ENCODE measurements around the gene CLTB.

DNA sequence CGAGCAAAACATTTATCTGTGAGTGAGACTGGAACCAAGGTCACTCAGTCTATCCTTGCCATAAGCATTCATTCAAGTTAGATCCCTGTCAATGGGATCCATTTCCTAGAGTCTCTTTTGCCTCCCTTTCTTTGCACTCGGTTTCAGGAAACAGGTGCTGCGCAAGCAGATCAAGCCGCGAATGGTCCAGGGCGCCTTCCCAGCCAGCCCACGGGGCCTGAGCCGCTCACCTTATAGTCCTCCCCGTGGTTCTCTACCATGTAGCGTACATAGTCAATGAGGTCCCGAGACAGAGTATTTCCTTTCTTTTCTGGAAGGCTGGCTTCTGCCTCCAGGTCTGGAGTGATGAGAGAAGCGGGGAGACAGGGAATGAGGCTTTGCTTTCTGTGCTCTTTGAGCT is 31.3 kb downstream of the CLTB start:
- TF ChIP-seq, protein P1, sequence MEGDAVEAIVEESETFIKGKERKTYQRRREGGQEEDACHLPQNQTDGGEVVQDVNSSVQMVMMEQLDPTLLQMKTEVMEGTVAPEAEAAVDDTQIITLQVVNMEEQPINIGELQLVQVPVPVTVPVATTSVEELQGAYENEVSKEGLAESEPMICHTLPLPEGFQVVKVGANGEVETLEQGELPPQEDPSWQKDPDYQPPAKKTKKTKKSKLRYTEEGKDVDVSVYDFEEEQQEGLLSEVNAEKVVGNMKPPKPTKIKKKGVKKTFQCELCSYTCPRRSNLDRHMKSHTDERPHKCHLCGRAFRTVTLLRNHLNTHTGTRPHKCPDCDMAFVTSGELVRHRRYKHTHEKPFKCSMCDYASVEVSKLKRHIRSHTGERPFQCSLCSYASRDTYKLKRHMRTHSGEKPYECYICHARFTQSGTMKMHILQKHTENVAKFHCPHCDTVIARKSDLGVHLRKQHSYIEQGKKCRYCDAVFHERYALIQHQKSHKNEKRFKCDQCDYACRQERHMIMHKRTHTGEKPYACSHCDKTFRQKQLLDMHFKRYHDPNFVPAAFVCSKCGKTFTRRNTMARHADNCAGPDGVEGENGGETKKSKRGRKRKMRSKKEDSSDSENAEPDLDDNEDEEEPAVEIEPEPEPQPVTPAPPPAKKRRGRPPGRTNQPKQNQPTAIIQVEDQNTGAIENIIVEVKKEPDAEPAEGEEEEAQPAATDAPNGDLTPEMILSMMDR (IDR thresholded peaks at IDR 0.05; ENCODE audit: low read depth, low read length, poor library complexity, severe bottlenecking): no peak
- TF ChIP-seq EZH2phosphoT487 (IDR thresholded peaks at IDR 0.05; ENCODE audit: borderline replicate concordance, low read length): no peak
